ENCODE data around the gene DNAI7. TPM values are rescaled to one million over a fixed set of nuclear protein-coding genes. Genes with fewer than 3 reads are reported as not detected.

DNAI7 gene
- total RNA-seq, 1 experiment from 2014 or later: 2.9 TPM

- BruUV-seq (replicated peaks): no TSS peak
- Histone ChIP-seq H3K36me3 (ENCODE audit: low read depth) (0 out of 2 replicates have a peak, but pooled peaks cover 8% of the 10 kb centered on the region), H4K20me1 (ENCODE audit: insufficient read depth) (peaks cover 4% of the 10 kb centered on the region), H3K4me2 (no peak overlapping the region), H3K27ac (no peak overlapping the region), H2AFZ (no peak overlapping the region), H3K4me1 (replicated peaks; ENCODE audit: insufficient read depth) (no peaks in the 10 kb centered on the region), H3K9me3 (ENCODE audit: insufficient read depth, low read depth) (no peaks in the 10 kb centered on the region), H3K4me3 (no peak overlapping the region), H3K79me2 (ENCODE audit: low read depth) (no peaks in the 10 kb centered on the region), H3K9me2 (ENCODE audit: insufficient read depth) (no peaks in the 10 kb centered on the region), H3F3A (ENCODE audit: insufficient read depth, low read depth) (0 out of 2 replicates have a peak, but pooled peaks cover 3% of the 10 kb centered on the region), H3K27me3 (ENCODE audit: insufficient read depth, low read depth) (no peaks in the 10 kb centered on the region)
- no peak for DNase-seq
- POLR2A ChIA-PET (ENCODE audit: unreplicated experiment): no interaction called here
- CTCF ChIA-PET: interaction anchor here (1.1 kb wide), 1 partner anchor 174 kb away, joined by 4 read pairs; no protein-coding TSS in a partner anchor
- intact Hi-C loops (cut with micrococcal nuclease; ENCODE audit: unreplicated experiment): loop anchor here (5.0 kb wide), 1 partner anchor 34 kb away; no protein-coding TSS in a partner anchor
- no peak for TF ChIP-seq CTCF (conservative IDR thresholded peaks at IDR 0.05)
- no peak for TF ChIP-seq EZH2 (IDR thresholded peaks at IDR 0.05; ENCODE audit: low read depth)
Observed at GRCh38 chr12:25213338-25213737, 18.4 kb upstream of the DNAI7 start.

- no peak for DNase-seq
- Histone ChIP-seq H3K9me3 (ENCODE audit: insufficient read depth, low read depth) (no peaks in the 10 kb centered on the region), H3K36me3 (ENCODE audit: low read depth) (peaks cover 18% of the 10 kb centered on the region; the same call in 1 of the 2 replicates), H4K20me1 (ENCODE audit: insufficient read depth) (peaks cover 4% of the 10 kb centered on the region; the same call in 1 of the 2 replicates), H3K4me2 (no peak overlapping the region), H2AFZ (no peak overlapping the region), H3K27ac (no peak overlapping the region), H3K27me3 (ENCODE audit: insufficient read depth, low read depth) (no peaks in the 10 kb centered on the region), H3K4me3 (no peak overlapping the region), H3K79me2 (ENCODE audit: low read depth) (no peaks in the 10 kb centered on the region), H3K4me1 (replicated peaks; ENCODE audit: insufficient read depth) (no peaks in the 10 kb centered on the region), H3K9me2 (ENCODE audit: insufficient read depth) (no peaks in the 10 kb centered on the region), H3F3A (ENCODE audit: insufficient read depth, low read depth) (no peaks in the 10 kb centered on the region; the same call in 1 of the 2 replicates)
- CTCF ChIA-PET: no interaction called here
- intact Hi-C loops (cut with micrococcal nuclease; ENCODE audit: unreplicated experiment): no loop called here
- no peak for TF ChIP-seq EZH2 (IDR thresholded peaks at IDR 0.05; ENCODE audit: low read depth)
- no peak for TF ChIP-seq CTCF (conservative IDR thresholded peaks at IDR 0.05)
- BruUV-seq (replicated peaks): no TSS peak
- POLR2A ChIA-PET (ENCODE audit: unreplicated experiment): no interaction called here
Observed at GRCh38 chr12:25208554-25208953, 13.6 kb upstream of the DNAI7 start.

GRCh38 chr12:25207846-25208245 lies 12.9 kb upstream of the DNAI7 start:
- BruUV-seq (replicated peaks): no TSS peak

More at GRCh38 chr12:25207846-25208245, 12.9 kb upstream of the DNAI7 start:
- Histone ChIP-seq H3K79me2 (ENCODE audit: low read depth) (no peaks in the 10 kb centered on the region), H3K4me2 (no peak overlapping the region), H3K36me3 (ENCODE audit: low read depth) (peaks cover 18% of the 10 kb centered on the region; the same call in 1 of the 2 replicates), H3K27me3 (ENCODE audit: insufficient read depth, low read depth) (no peaks in the 10 kb centered on the region), H3K9me3 (ENCODE audit: insufficient read depth, low read depth) (no peaks in the 10 kb centered on the region), H3F3A (ENCODE audit: insufficient read depth, low read depth) (no peaks in the 10 kb centered on the region; the same call in 1 of the 2 replicates), H3K4me1 (replicated peaks; ENCODE audit: insufficient read depth) (no peaks in the 10 kb centered on the region), H2AFZ (no peak overlapping the region), H4K20me1 (ENCODE audit: insufficient read depth) (peaks cover 4% of the 10 kb centered on the region; the same call in 1 of the 2 replicates), H3K9me2 (ENCODE audit: insufficient read depth) (no peaks in the 10 kb centered on the region), H3K27ac (no peak overlapping the region), H3K4me3 (no peak overlapping the region)
- DNase-seq: no peak
- ChIA-PET CTCF (no interaction called here), POLR2A (ENCODE audit: unreplicated experiment) (interaction anchor here (0.5 kb wide), 1 partner anchor 180 kb away, joined by 6 read pairs; no protein-coding TSS in a partner anchor)
- intact Hi-C loops (cut with micrococcal nuclease; ENCODE audit: unreplicated experiment): no loop called here
- no peak for TF ChIP-seq CTCF (conservative IDR thresholded peaks at IDR 0.05)
- no peak for TF ChIP-seq EZH2 (IDR thresholded peaks at IDR 0.05; ENCODE audit: low read depth)
